Mesendoderm (in vitro differentiated cells): ENCODE measurements around the gene KRTAP12-1.

Source experiments
- DNase-seq: peaks from one replicate; pipeline ENCODE4 v3.0.0; 2013
- H2AK5ac ChIP-seq: 2 replicates; pipeline ENCODE4 v1.6.1; 2013; ENCODE audit warnings: low read length, inconsistent platforms
- H2BK120ac ChIP-seq: 2 replicates; pipeline ENCODE4 v1.6.1; 2013; ENCODE audit warnings: low read depth, mild to moderate bottlenecking, low read length, moderate library complexity, mixed read lengths
- H2BK15ac ChIP-seq: replicated peaks from 2 replicates; pipeline ENCODE4 v1.6.1; 2013; ENCODE audit warnings: low read depth, mild to moderate bottlenecking, moderate library complexity
- H2BK5ac ChIP-seq: 2 replicates; pipeline ENCODE4 v1.6.1; 2013; ENCODE audit warnings: low read length, inconsistent platforms
- H3K18ac ChIP-seq: 2 replicates; pipeline ENCODE4 v1.6.1; 2013; ENCODE audit warnings: mild to moderate bottlenecking, low read length, mixed read lengths
- H3K23ac ChIP-seq: one replicate; pipeline ENCODE4 v1.6.1; 2013; ENCODE audit warnings: low read length
- H3K27ac ChIP-seq: 2 replicates; pipeline ENCODE4 v1.5.1; 2013; ENCODE audit warnings: low read depth, mild to moderate bottlenecking, inconsistent platforms, low read length, moderate library complexity
- H3K27me3 ChIP-seq: 2 replicates; pipeline ENCODE4 v1.6.1; 2013; ENCODE audit warnings: low read length, control low read depth, mild to moderate bottlenecking, inconsistent platforms; ENCODE audit not compliant: insufficient read depth, poor library complexity
- H3K36me3 ChIP-seq: 2 replicates; pipeline ENCODE4 v1.6.1; 2013; ENCODE audit warnings: low read length, inconsistent platforms; ENCODE audit not compliant: control insufficient read depth, insufficient read depth
- H3K4ac ChIP-seq: one replicate; pipeline ENCODE4 v1.6.1; 2013; ENCODE audit warnings: low read depth, mild to moderate bottlenecking, low read length, moderate library complexity
- H3K4me1 ChIP-seq: 2 replicates; pipeline ENCODE4 v1.6.1; 2013; ENCODE audit warnings: low read depth, low read length, inconsistent platforms; ENCODE audit not compliant: control insufficient read depth
- H3K4me2 ChIP-seq: 2 replicates; pipeline ENCODE4 v1.6.1; 2013; ENCODE audit warnings: low read length
- H3K4me3 ChIP-seq: 2 replicates; pipeline ENCODE4 v1.5.1; 2013; ENCODE audit warnings: mild to moderate bottlenecking, low read length
- H3K56ac ChIP-seq: one replicate; pipeline ENCODE4 v1.6.1; 2013; ENCODE audit warnings: low read length
- H3K79me1 ChIP-seq: 2 replicates; pipeline ENCODE4 v1.6.1; 2013; ENCODE audit warnings: low read length, inconsistent platforms
- H3K79me2 ChIP-seq: 2 replicates; pipeline ENCODE4 v1.6.1; 2013; ENCODE audit warnings: mild to moderate bottlenecking, low read length; ENCODE audit not compliant: control insufficient read depth, insufficient read depth
- H3K9ac ChIP-seq: 2 replicates; pipeline ENCODE4 v1.6.1; 2013; ENCODE audit warnings: low read length, inconsistent platforms
- H4K5ac ChIP-seq: one replicate; pipeline ENCODE4 v1.6.1; 2013; ENCODE audit warnings: low read length
- H4K8ac ChIP-seq: one replicate; pipeline ENCODE4 v1.6.1; 2013; ENCODE audit warnings: low read depth, mild to moderate bottlenecking, control low read depth, low read length, moderate library complexity
- WGBS: extraction: QIAGEN DNeasy Blood & Tissue Kit; methylation state at CpG from one replicate; pipeline ENCODE4 v1.1.7; 2013; ENCODE audit warnings: low lambda C conversion rate, missing lambda C conversion rate; ENCODE audit not compliant: insufficient coverage; ENCODE audit errors: extremely low coverage; 5-methylcytosine and 5-hydroxymethylcytosine counted together

Gene KRTAP12-1

GRCh38 chr21:44702111-44702972 is 20.4 kb upstream of the KRTAP12-1 start:
- H3K36me3 ChIP-seq: no peaks in the 10 kb centered on the region
- H3K18ac ChIP-seq: peak overlapping the region; percentile 42
- no peak overlapping the region for H3K4me3 ChIP-seq
- H2BK120ac ChIP-seq: no peak overlapping the region
- peaks cover 10% of the 10 kb centered on the region for H3K79me1 ChIP-seq
- H3K56ac ChIP-seq: peak overlapping the region; percentile 78
- peak overlapping the region; percentile 50 for H3K23ac ChIP-seq
- no peak for DNase-seq
- no peak overlapping the region for H3K27ac ChIP-seq
- H3K4me1 ChIP-seq: peaks cover 21% of the 10 kb centered on the region
- no peak overlapping the region for H4K5ac ChIP-seq
- H2BK15ac ChIP-seq: no peak overlapping the region
- H3K79me2 ChIP-seq: peaks cover 10% of the 10 kb centered on the region
- H4K8ac ChIP-seq: no peak overlapping the region
- H3K9ac ChIP-seq: peak overlapping the region; percentile 37
- H3K27me3 ChIP-seq: no peaks in the 10 kb centered on the region
- no peak overlapping the region for H3K4ac ChIP-seq
- H2AK5ac ChIP-seq: peak overlapping the region; percentile 87
- H2BK5ac ChIP-seq: peak overlapping the region; percentile 51
- no CpG with 5 or more reads among the region's 22 CpGs for WGBS
- H3K4me2 ChIP-seq: no peak overlapping the region

- Histone ChIP-seq H3K27ac (no peak overlapping the region), H3K56ac (peak overlapping the region; percentile 78), H4K5ac (no peak overlapping the region), H3K79me1 (peaks cover 10% of the 10 kb centered on the region), H3K4me3 (no peak overlapping the region), H2BK5ac (no peak overlapping the region), H3K23ac (no peak overlapping the region), H3K4ac (no peak overlapping the region), H3K27me3 (no peaks in the 10 kb centered on the region), H3K79me2 (peaks cover 10% of the 10 kb centered on the region), H4K8ac (no peak overlapping the region), H2BK15ac (no peak overlapping the region), H3K18ac (no peak overlapping the region), H3K36me3 (no peaks in the 10 kb centered on the region), H2AK5ac (peak overlapping the region; percentile 24), H3K4me2 (no peak overlapping the region), H3K4me1 (peaks cover 21% of the 10 kb centered on the region), H3K9ac (no peak overlapping the region), H2BK120ac (no peak overlapping the region)
- no peak for DNase-seq
- no CpG with 5 or more reads among the region's 12 CpGs for whole genome bisulfite sequencing
Measured at GRCh38 chr21:44701541-44701940, 19.6 kb upstream of the KRTAP12-1 start.

- no peak overlapping the region for H3K9ac ChIP-seq
- no peak overlapping the region for H3K4ac ChIP-seq
- no peak overlapping the region for H2BK120ac ChIP-seq
- H2BK15ac ChIP-seq: no peak overlapping the region
- no CpG with 5 or more reads among the region's 14 CpGs for WGBS
- H3K27ac ChIP-seq: no peak overlapping the region
- no peak overlapping the region for H2BK5ac ChIP-seq
- H3K56ac ChIP-seq: no peak overlapping the region
- H3K36me3 ChIP-seq: no peaks in the 10 kb centered on the region
- H3K23ac ChIP-seq: no peak overlapping the region
- no peak overlapping the region for H4K5ac ChIP-seq
- H3K4me3 ChIP-seq: no peak overlapping the region
- peaks cover 7% of the 10 kb centered on the region for H3K79me1 ChIP-seq
- peaks cover 17% of the 10 kb centered on the region for H3K4me1 ChIP-seq
- H4K8ac ChIP-seq: no peak overlapping the region
- no peak for DNase-seq
- H2AK5ac ChIP-seq: no peak overlapping the region
- H3K79me2 ChIP-seq: peaks cover 10% of the 10 kb centered on the region
- H3K18ac ChIP-seq: no peak overlapping the region
- H3K27me3 ChIP-seq: no peaks in the 10 kb centered on the region
- H3K4me2 ChIP-seq: no peak overlapping the region
Measured at GRCh38 chr21:44701023-44701400, 19.0 kb upstream of the KRTAP12-1 start.

- Histone ChIP-seq H3K4me2 (no peak overlapping the region), H2BK15ac (no peak overlapping the region), H3K27me3 (no peaks in the 10 kb centered on the region), H4K8ac (no peak overlapping the region), H3K56ac (peak overlapping the region; percentile 9), H3K27ac (no peak overlapping the region), H2AK5ac (no peak overlapping the region), H2BK120ac (no peak overlapping the region), H3K4ac (no peak overlapping the region), H3K36me3 (no peaks in the 10 kb centered on the region), H3K79me1 (peaks cover 7% of the 10 kb centered on the region), H3K23ac (no peak overlapping the region), H3K18ac (no peak overlapping the region), H3K79me2 (peaks cover 12% of the 10 kb centered on the region), H3K4me3 (no peak overlapping the region), H3K9ac (no peak overlapping the region), H3K4me1 (peaks cover 16% of the 10 kb centered on the region), H2BK5ac (no peak overlapping the region), H4K5ac (no peak overlapping the region)
- WGBS: no CpG with 5 or more reads among the region's 21 CpGs
- DNase-seq: no peak
Measured at GRCh38 chr21:44700101-44701022, 18.4 kb upstream of the KRTAP12-1 start.

GRCh38 chr21:44699502-44700001 is 17.6 kb upstream of the KRTAP12-1 start:
- Histone ChIP-seq H3K27me3 (no peaks in the 10 kb centered on the region), H3K18ac (no peak overlapping the region)

More at GRCh38 chr21:44699502-44700001, 17.6 kb upstream of the KRTAP12-1 start:
- Histone ChIP-seq H2AK5ac (no peak overlapping the region), H3K79me1 (peaks cover 7% of the 10 kb centered on the region), H3K4me1 (peaks cover 16% of the 10 kb centered on the region), H3K9ac (no peak overlapping the region), H2BK5ac (no peak overlapping the region), H3K4me3 (no peak overlapping the region), H3K4ac (no peak overlapping the region), H3K4me2 (no peak overlapping the region), H4K8ac (no peak overlapping the region), H3K79me2 (peaks cover 12% of the 10 kb centered on the region), H4K5ac (no peak overlapping the region), H3K27ac (no peak overlapping the region), H3K23ac (no peak overlapping the region), H3K56ac (peak overlapping the region; percentile 67), H2BK15ac (no peak overlapping the region), H3K36me3 (no peaks in the 10 kb centered on the region), H2BK120ac (no peak overlapping the region)
- no CpG with 5 or more reads among the region's 17 CpGs for WGBS
- no peak for DNase-seq
